ENCODE data around the gene OBSL1.
A peak's percentile ranks its signal among the peaks of the same experiment; 100 is the strongest.

The OBSL1 gene

GRCh38 chr2:219608399-219608964 is 37.1 kb upstream of the OBSL1 start:
- DNase-seq (ENCODE audit: low spot score in 2 of 2) (no peak), ATAC-seq (ENCODE audit: low read depth) (no peak)
- H3K9me3 Mint-ChIP-seq, result no peaks in the 10 kb centered on the region
- H3K27me3 Mint-ChIP-seq, result no peaks in the 10 kb centered on the region
- no peak overlapping the region for H3K27ac Mint-ChIP-seq
- H3K4me3 Mint-ChIP-seq, result no peak overlapping the region
- H3K4me1 Mint-ChIP-seq, result peaks cover 25% of the 10 kb centered on the region
- H3K36me3 Mint-ChIP-seq, result peaks cover 36% of the 10 kb centered on the region

- Mint-ChIP-seq H3K27ac (no peak overlapping the region), H3K36me3 (peaks cover 34% of the 10 kb centered on the region), H3K27me3 (no peaks in the 10 kb centered on the region), H3K4me1 (peaks cover 22% of the 10 kb centered on the region), H3K9me3 (no peaks in the 10 kb centered on the region), H3K4me3 (no peak overlapping the region)
- no peak for DNase-seq (ENCODE audit: low spot score in 2 of 2)
- ATAC-seq (ENCODE audit: low read depth), result no peak
Measured at GRCh38 chr2:219607931-219608330, 36.6 kb upstream of the OBSL1 start.

GRCh38 chr2:219605607-219605954 is 34.2 kb upstream of the OBSL1 start:
- DNase-seq (ENCODE audit: low spot score in 2 of 2) (no peak), ATAC-seq (ENCODE audit: low read depth) (no peak)
- Mint-ChIP-seq H3K27me3 (no peaks in the 10 kb centered on the region), H3K4me1 (peaks cover 12% of the 10 kb centered on the region), H3K27ac (no peak overlapping the region), H3K4me3 (no peak overlapping the region), H3K9me3 (no peaks in the 10 kb centered on the region), H3K36me3 (peaks cover 40% of the 10 kb centered on the region)

GRCh38 chr2:219603771-219604170 is 32.4 kb upstream of the OBSL1 start:
- peaks cover 40% of the 10 kb centered on the region for H3K36me3 Mint-ChIP-seq
- H3K4me1 Mint-ChIP-seq, result peaks cover 15% of the 10 kb centered on the region
- DNase-seq (ENCODE audit: low spot score in 2 of 2), result no peak
- H3K27me3 Mint-ChIP-seq, result no peaks in the 10 kb centered on the region
- peak overlapping the region; percentile 25 for H3K4me3 Mint-ChIP-seq
- ATAC-seq (ENCODE audit: low read depth), result peak; percentile 99
- H3K27ac Mint-ChIP-seq, result no peak overlapping the region
- H3K9me3 Mint-ChIP-seq, result no peaks in the 10 kb centered on the region

GRCh38 chr2:219598308-219599078 is 27.2 kb upstream of the OBSL1 start:
- H3K27me3 Mint-ChIP-seq, result peaks cover 4% of the 10 kb centered on the region
- H3K4me1 Mint-ChIP-seq, result peaks cover 6% of the 10 kb centered on the region
- no peaks in the 10 kb centered on the region for H3K9me3 Mint-ChIP-seq
- H3K27ac Mint-ChIP-seq, result peak overlapping the region; percentile 86
- ATAC-seq (ENCODE audit: low read depth), result no peak
- DNase-seq (ENCODE audit: low spot score in 2 of 2), result no peak
- peak overlapping the region; percentile 90 for H3K4me3 Mint-ChIP-seq
- H3K36me3 Mint-ChIP-seq, result peaks cover 17% of the 10 kb centered on the region

GRCh38 chr2:219597552-219598307 is 26.4 kb upstream of the OBSL1 start, which contains the start of gene STK11IP:
Gene STK11IP, plus strand, starts transcription at chr2:219597857. Its CDS starts 263 bp downstream, at chr2:219598120.
- DNase-seq (ENCODE audit: low spot score in 2 of 2), result peak; percentile 82 to 85
- H3K27me3 Mint-ChIP-seq, result peaks cover 9% of the 10 kb centered on the region
- peak within 1 kb of the TSS; percentile 86 for H3K27ac Mint-ChIP-seq
- H3K36me3 Mint-ChIP-seq, result peaks cover 16% of the 10 kb centered on the region
- H3K4me3 Mint-ChIP-seq, result peak within 1 kb of the TSS; percentile 90
- peak; percentile 90 for ATAC-seq (ENCODE audit: low read depth)
- no peaks in the 10 kb centered on the region for H3K9me3 Mint-ChIP-seq
- peaks cover 6% of the 10 kb centered on the region for H3K4me1 Mint-ChIP-seq

- H3K36me3 Mint-ChIP-seq, result peaks cover 13% of the 10 kb centered on the region
- H3K27me3 Mint-ChIP-seq, result peaks cover 12% of the 10 kb centered on the region
- ATAC-seq (ENCODE audit: low read depth), result no peak
- H3K4me1 Mint-ChIP-seq, result peaks cover 6% of the 10 kb centered on the region
- peak overlapping the region; percentile 86 for H3K27ac Mint-ChIP-seq
- DNase-seq (ENCODE audit: low spot score in 2 of 2), result no peak
- no peaks in the 10 kb centered on the region for H3K9me3 Mint-ChIP-seq
- H3K4me3 Mint-ChIP-seq, result peak overlapping the region; percentile 90
Measured at GRCh38 chr2:219596954-219597551, 25.7 kb upstream of the OBSL1 start.

GRCh38 chr2:219595256-219595655 is 23.9 kb upstream of the OBSL1 start:
- no peak overlapping the region for H3K27ac Mint-ChIP-seq
- DNase-seq (ENCODE audit: low spot score in 2 of 2), result no peak
- peaks cover 2% of the 10 kb centered on the region for H3K36me3 Mint-ChIP-seq
- peaks cover 12% of the 10 kb centered on the region for H3K27me3 Mint-ChIP-seq
- H3K9me3 Mint-ChIP-seq, result no peaks in the 10 kb centered on the region
- peaks cover 6% of the 10 kb centered on the region for H3K4me1 Mint-ChIP-seq
- H3K4me3 Mint-ChIP-seq, result no peak overlapping the region
- no peak for ATAC-seq (ENCODE audit: low read depth)

GRCh38 chr2:219593154-219593553 is 21.8 kb upstream of the OBSL1 start:
- Mint-ChIP-seq H3K4me1 (peaks cover 2% of the 10 kb centered on the region), H3K4me3 (no peak overlapping the region), H3K27me3 (peaks cover 12% of the 10 kb centered on the region), H3K27ac (no peak overlapping the region), H3K9me3 (no peaks in the 10 kb centered on the region), H3K36me3 (no peaks in the 10 kb centered on the region)
- DNase-seq (ENCODE audit: low spot score in 2 of 2), result no peak
- ATAC-seq (ENCODE audit: low read depth), result no peak

GRCh38 chr2:219592736-219593135 is 21.4 kb upstream of the OBSL1 start:
- no peaks in the 10 kb centered on the region for H3K9me3 Mint-ChIP-seq
- H3K27ac Mint-ChIP-seq, result no peak overlapping the region
- H3K4me1 Mint-ChIP-seq, result no peaks in the 10 kb centered on the region
- no peak overlapping the region for H3K4me3 Mint-ChIP-seq
- DNase-seq (ENCODE audit: low spot score in 2 of 2) (no peak), ATAC-seq (ENCODE audit: low read depth) (no peak)
- H3K27me3 Mint-ChIP-seq, result peaks cover 13% of the 10 kb centered on the region
- H3K36me3 Mint-ChIP-seq, result no peaks in the 10 kb centered on the region

- DNase-seq (ENCODE audit: low spot score in 2 of 2) (no peak), ATAC-seq (ENCODE audit: low read depth) (no peak)
- Mint-ChIP-seq H3K27ac (no peak overlapping the region), H3K4me3 (no peak overlapping the region), H3K9me3 (no peaks in the 10 kb centered on the region), H3K36me3 (no peaks in the 10 kb centered on the region), H3K4me1 (no peaks in the 10 kb centered on the region), H3K27me3 (peaks cover 18% of the 10 kb centered on the region)
Measured at GRCh38 chr2:219591091-219591490, 19.8 kb upstream of the OBSL1 start.

- Mint-ChIP-seq H3K27me3 (peaks cover 16% of the 10 kb centered on the region), H3K9me3 (no peaks in the 10 kb centered on the region), H3K4me3 (no peak overlapping the region), H3K36me3 (no peaks in the 10 kb centered on the region), H3K27ac (no peak overlapping the region), H3K4me1 (no peaks in the 10 kb centered on the region)
- DNase-seq (ENCODE audit: low spot score in 2 of 2) (no peak), ATAC-seq (ENCODE audit: low read depth) (no peak)
Measured at GRCh38 chr2:219581346-219581745, 10.0 kb upstream of the OBSL1 start.

- no peak overlapping the region for H3K27ac Mint-ChIP-seq
- ATAC-seq (ENCODE audit: low read depth) (no peak), DNase-seq (ENCODE audit: low spot score in 2 of 2) (no peak)
- H3K4me1 Mint-ChIP-seq, result no peaks in the 10 kb centered on the region
- no peaks in the 10 kb centered on the region for H3K9me3 Mint-ChIP-seq
- peaks cover 14% of the 10 kb centered on the region for H3K27me3 Mint-ChIP-seq
- H3K4me3 Mint-ChIP-seq, result no peak overlapping the region
- no peaks in the 10 kb centered on the region for H3K36me3 Mint-ChIP-seq
Measured at GRCh38 chr2:219578811-219579613, 7.7 kb upstream of the OBSL1 start.

Data from memory B cell (primary cell).